ENCODE measurements around the gene CFI.

CFI gene

DNA sequence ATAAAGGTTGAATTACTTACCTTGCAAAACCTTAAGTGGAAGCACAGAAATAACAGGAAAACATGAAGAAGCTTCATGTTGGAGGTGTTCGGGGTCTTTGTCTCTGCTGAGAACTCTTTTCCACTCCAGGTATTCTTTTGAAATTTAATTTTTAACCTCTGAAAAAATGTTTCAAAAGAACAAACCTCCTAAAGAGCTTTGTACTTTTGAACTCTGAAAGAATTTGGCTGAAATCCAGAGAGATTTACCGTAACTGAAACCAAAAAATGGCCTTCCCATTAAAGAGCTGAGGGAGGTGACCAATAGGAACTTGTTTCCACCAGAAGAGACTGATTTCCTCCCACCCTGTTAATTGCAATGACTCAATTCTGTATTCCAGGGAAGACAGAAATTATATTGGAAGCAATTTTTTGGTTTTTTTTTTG is at the start of gene CFI:
TSS of gene CFI (minus strand) at position 105 of the 425 bp plus-strand sequence. CDS start at position 77, 28 bp downstream.
- DNase-seq = no peak

DNA sequence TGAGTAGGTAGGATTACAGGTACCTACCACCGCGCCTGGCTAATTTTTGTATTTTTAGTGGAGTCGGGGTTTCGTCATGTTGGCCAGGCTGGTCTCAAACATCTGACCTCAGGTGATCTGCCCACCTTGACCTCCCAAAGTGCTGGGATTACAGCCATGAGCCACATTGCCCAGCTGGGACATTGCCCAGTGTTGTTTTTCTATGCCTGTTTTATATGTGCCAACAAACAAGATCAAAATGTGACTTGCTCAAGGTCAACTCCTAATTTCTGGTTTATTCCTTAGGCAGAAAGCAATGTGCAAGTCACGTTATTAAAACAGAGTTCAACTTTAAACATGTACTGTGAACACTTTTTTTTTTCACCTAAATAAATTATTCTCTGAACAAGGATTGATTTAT is 48.8 kb upstream of the CFI start:
- no peak for DNase-seq

DNA sequence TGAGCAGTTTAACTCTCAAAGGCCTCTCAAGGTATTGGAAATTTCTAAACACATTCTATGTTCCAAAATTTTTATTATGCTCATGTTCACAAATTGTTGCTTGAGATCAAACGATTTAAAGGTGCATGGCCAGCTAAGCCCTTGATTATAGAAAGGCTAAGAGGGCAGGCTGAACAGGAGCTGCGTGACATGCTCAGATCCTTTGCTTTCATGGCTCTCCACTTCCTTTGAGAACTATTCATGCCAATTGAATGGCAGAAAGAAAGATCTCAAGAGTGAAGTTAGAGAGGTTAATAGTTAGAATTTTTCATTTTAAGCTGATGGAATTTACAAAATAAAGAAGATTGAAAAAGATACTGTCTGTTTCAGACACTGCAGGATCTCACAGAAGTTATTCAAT is 46.7 kb upstream of the CFI start:
- no peak for DNase-seq

DNA sequence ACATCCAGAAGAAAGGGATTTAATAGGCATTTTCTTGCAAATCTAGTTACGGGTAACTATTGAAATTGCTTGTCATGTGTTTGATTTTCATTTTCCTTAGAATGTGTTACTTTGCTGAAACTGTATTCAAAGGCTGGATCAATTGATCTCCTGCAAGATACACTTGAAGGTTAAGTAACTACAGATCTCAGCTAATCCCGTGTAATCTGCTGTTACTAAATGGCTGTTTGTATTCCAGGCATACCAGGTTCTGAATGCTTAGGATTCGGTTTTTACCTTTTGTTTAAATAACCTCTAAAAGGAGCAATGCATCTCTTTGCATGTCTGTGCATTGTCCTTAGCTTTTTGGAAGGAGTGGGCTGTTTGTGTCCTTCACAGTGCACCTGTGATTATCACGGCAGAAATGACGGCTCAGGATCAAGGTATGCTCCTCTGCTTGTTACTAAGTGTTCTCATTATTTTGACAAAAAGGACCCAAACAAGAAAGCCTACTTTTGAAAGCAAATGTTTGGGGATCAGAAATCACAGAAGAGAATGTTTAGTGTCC is 46.2 kb upstream of the CFI start, which contains the start of gene LRIT3:
TSS of gene LRIT3 (plus strand) at position 212 of the 547 bp plus-strand sequence. CDS start at position 307, 95 bp downstream.
- no peak for DNase-seq

- DNase-seq = no peak
Observed at GRCh38 chr4:109846395-109847098, 44.7 kb upstream of the CFI start.

GRCh38 chr4:109836985-109837384 is 35.2 kb upstream of the CFI start:
- no peak for DNase-seq

DNA sequence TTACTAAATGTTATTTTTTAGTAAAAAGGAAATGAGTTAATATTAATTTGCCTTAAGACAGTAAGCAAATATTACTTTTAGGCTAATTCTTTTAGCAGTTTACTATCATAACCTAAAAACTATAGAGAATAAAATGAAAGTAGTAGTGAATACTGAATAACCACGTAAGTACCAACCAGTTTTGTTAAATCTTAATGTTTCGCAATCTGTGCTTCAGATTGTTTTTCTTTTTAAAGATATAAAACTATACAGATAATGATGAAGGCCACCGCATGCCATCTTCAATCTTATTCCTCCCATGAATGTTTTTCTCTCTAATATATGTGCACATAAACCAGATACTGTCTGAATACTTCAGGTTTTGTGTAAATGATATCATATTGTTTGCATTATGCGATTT is 32.0 kb upstream of the CFI start:
- DNase-seq = no peak

GRCh38 chr4:109827672-109828071 is 25.9 kb upstream of the CFI start, which contains the start of gene RRH:
RRH (plus strand) TSS chr4:109827972; CDS start chr4:109828028, 56 bp downstream.
- DNase-seq = no peak

GRCh38 chr4:109826719-109827118 is 24.9 kb upstream of the CFI start:
- DNase-seq = no peak

DNA sequence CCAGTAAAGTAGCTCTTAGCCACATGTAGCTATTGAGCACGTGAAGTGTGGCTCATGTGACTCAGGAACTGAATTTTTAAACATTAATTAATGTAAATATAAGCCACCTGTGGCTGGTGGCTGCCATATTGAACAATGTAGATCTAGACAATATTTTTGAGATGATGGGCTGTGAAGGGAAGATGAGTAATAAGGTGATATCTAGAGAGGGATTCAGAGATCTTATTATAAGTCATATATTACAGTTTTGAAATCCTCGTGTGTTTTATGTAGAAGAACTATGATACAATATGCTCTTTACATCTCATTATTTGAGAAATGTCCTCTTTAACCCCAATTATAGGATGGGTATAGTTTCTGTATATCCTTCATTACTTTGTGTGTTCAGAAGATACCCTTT is 19.4 kb upstream of the CFI start:
- no peak for DNase-seq

DNA sequence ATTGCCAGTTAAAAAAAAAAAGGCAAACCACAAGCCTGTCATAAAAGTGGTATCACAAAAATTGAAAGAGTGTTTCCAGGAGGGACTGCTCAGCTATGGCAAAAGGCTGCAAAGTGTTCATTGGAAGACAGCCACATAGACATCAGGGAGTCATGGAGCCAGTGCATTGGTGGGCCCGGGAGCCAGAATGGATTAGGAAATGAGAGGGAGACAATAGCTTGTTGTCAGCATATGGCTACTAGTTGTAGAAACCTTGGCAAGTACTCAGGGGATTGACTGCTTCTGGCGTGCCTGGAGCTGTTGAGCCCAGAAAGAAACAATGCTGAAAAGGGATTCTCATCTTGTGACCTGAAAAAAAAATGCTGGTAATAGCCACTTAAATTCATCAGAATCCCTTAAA is 18.8 kb upstream of the CFI start:
- DNase-seq = no peak

- no peak for DNase-seq
Observed at GRCh38 chr4:109818268-109818667, 16.5 kb upstream of the CFI start.

- no peak for DNase-seq
Observed at GRCh38 chr4:109816894-109817293, 15.1 kb upstream of the CFI start.

DNA sequence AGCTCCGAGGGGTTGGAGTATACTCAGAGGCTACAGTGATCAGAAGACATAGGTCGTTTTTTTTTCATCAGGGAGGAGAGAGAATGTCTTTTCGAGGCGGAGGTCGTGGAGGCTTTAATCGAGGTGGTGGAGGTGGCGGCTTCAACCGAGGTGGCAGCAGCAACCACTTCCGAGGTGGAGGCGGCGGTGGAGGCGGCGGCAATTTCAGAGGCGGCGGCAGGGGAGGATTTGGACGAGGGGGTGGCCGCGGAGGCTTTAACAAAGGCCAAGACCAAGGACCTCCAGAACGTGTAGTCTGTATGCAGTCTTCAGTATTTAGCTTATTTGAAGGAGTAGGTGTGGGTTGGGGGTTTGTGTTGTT is 14.3 kb upstream of the CFI start:
- no peak for DNase-seq

GRCh38 chr4:109815151-109816081 is 13.6 kb upstream of the CFI start, which contains the start of gene GAR1:
GAR1 (plus strand) TSS chr4:109815762; CDS start chr4:109816165, 403 bp downstream.
- peak; percentile 43 for DNase-seq

GRCh38 chr4:109811707-109812106 is 9.9 kb upstream of the CFI start:
- DNase-seq = no peak

DNA sequence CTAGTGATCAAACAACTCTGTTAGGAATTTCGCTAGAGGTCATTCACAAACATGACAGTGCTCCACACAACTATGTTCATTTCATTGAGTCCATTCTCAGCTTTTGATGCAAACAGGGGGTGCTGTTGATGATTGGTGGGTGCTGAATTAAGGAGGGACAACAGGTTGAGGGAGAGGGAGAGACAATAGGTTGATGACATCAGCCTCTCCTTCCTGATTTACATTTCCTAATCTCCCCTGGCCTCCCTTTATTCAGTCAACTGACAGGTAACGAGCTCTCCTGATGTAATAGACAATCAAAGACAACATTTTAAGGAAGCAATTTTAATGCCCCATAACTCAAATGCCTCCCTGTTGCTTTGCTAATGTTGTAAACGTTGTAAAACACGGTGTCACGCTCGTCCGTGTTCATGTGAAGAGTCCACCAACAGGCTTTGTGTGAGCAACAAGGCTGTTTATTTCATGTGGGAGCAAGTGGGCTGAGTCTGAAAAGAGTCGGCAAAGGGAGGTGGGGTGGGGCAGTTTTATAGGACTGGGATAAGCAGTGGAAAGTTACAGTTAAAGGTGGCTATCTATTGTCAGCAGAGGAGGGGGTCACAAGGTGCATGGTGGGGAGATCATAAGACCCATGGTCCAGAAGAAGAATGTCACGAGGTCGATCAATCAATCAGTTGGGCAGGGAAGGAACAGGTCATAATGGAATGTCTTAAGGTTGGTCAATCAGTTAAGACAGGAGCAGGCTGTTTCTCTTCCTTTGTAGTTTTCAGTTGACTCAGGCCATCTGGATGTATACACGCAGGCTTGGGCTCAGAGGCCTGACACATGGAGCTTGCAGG is 9.0 kb upstream of the CFI start:
- DNase-seq = no peak

- no peak for DNase-seq
Observed at GRCh38 chr4:109809655-109810054, 7.9 kb upstream of the CFI start.

GRCh38 chr4:109803924-109804571 is 2.2 kb upstream of the CFI start:
- no peak for DNase-seq

GRCh38 chr4:109801099-109801789 is 555 bp downstream of the CFI start:
- no peak for DNase-seq

GRCh38 chr4:109798866-109799265 is 2.9 kb downstream of the CFI start:
- no peak for DNase-seq
